NCI-H524 (cell line): ENCODE data around the gene HEBP1.

Experiments used
- DNase-seq, 2 experiments: peaks; one replicate each; lab custom pipeline; 2025; lab: John Stamatoyannopoulos, UW

Gene HEBP1

GRCh38 chr12:13023811-13024530 is 23.9 kb upstream of the HEBP1 start:
- DNase-seq = peak in 1 of 2 experiments; percentile 37

- peak; percentile 80 to 95 for DNase-seq
Measured at GRCh38 chr12:13022851-13023271, 22.8 kb upstream of the HEBP1 start.

GRCh38 chr12:13011098-13011497 is 11.0 kb upstream of the HEBP1 start:
- DNase-seq = no peak

GRCh38 chr12:13008741-13009380 is 8.8 kb upstream of the HEBP1 start:
- no peak for DNase-seq

GRCh38 chr12:13007496-13008233 is 7.6 kb upstream of the HEBP1 start:
- no peak for DNase-seq

GRCh38 chr12:13005649-13006048 is 5.6 kb upstream of the HEBP1 start:
- no peak for DNase-seq

GRCh38 chr12:13004986-13005385 is 4.9 kb upstream of the HEBP1 start:
- no peak for DNase-seq

GRCh38 chr12:13004361-13004760 is 4.3 kb upstream of the HEBP1 start:
- no peak for DNase-seq

GRCh38 chr12:13002301-13003097 is 2.4 kb upstream of the HEBP1 start:
- DNase-seq = no peak

GRCh38 chr12:13001775-13002040 is 1.6 kb upstream of the HEBP1 start:
- no peak for DNase-seq

GRCh38 chr12:13000925-13001774 is 1.1 kb upstream of the HEBP1 start:
- DNase-seq = peak; percentile 46 to 69

- peak; percentile 66 to 68 for DNase-seq
Measured at GRCh38 chr12:13000616-13000924, 505 bp upstream of the HEBP1 start.

GRCh38 chr12:12999271-12999958 is 650 bp downstream of the HEBP1 start:
- DNase-seq = no peak

GRCh38 chr12:12998248-12998647 is 1.8 kb downstream of the HEBP1 start:
- no peak for DNase-seq

GRCh38 chr12:12997734-12998133 is 2.3 kb downstream of the HEBP1 start:
- no peak for DNase-seq

- DNase-seq = no peak
Measured at GRCh38 chr12:12997156-12997555, 2.9 kb downstream of the HEBP1 start.

GRCh38 chr12:12996209-12996608 is 3.9 kb downstream of the HEBP1 start:
- DNase-seq = no peak

- DNase-seq = no peak
Measured at GRCh38 chr12:12995088-12995487, 5.0 kb downstream of the HEBP1 start.

GRCh38 chr12:12993367-12993766 is 6.7 kb downstream of the HEBP1 start:
- no peak for DNase-seq

- DNase-seq = no peak
Measured at GRCh38 chr12:12992418-12993130, 7.5 kb downstream of the HEBP1 start.
